ENCODE measurements around the gene CD244.
"Not testable (repeated sequence)": the region's sequence is repeated elsewhere in the genome, so short reads cannot be mapped to it uniquely, and the experiment has no call there.

CD244 gene

GRCh38 chr1:160862203-160863060 is at the start of gene CD244:
Gene CD244 (minus strand): TSS chr1:160862887. CDS start chr1:160862677, 210 bp downstream.
- peak; percentile 20 to 53 for DNase-seq (ENCODE audit: low read depth in 2 of 2)

GRCh38 chr1:160911925-160912324 is 49.2 kb upstream of the CD244 start:
- DNase-seq (ENCODE audit: low read depth in 2 of 2) = no peak

- DNase-seq (ENCODE audit: low read depth in 2 of 2) = no peak
Measured at GRCh38 chr1:160911441-160911840, 48.8 kb upstream of the CD244 start.

- no peak for DNase-seq (ENCODE audit: low read depth in 2 of 2)
Measured at GRCh38 chr1:160910170-160910750, 47.6 kb upstream of the CD244 start.

- DNase-seq (ENCODE audit: low read depth in 2 of 2) = no peak
Measured at GRCh38 chr1:160907976-160908375, 45.3 kb upstream of the CD244 start.

GRCh38 chr1:160905617-160905989 is 42.9 kb upstream of the CD244 start:
- no peak for DNase-seq (ENCODE audit: low read depth in 2 of 2)

- DNase-seq (ENCODE audit: low read depth in 2 of 2) = no peak
Measured at GRCh38 chr1:160904783-160905616, 42.3 kb upstream of the CD244 start.

GRCh38 chr1:160902251-160902650 is 39.6 kb upstream of the CD244 start:
- not testable (repeated sequence) for DNase-seq (ENCODE audit: low read depth in 2 of 2)

- no peak for DNase-seq (ENCODE audit: low read depth in 2 of 2)
Measured at GRCh38 chr1:160901768-160902167, 39.1 kb upstream of the CD244 start.

GRCh38 chr1:160900683-160901082 is 38.0 kb upstream of the CD244 start:
- not testable (repeated sequence) for DNase-seq (ENCODE audit: low read depth in 2 of 2)

- not testable (repeated sequence) for DNase-seq (ENCODE audit: low read depth in 2 of 2)
Measured at GRCh38 chr1:160894368-160895135, 31.9 kb upstream of the CD244 start.

- no peak for DNase-seq (ENCODE audit: low read depth in 2 of 2)
Measured at GRCh38 chr1:160891474-160891873, 28.8 kb upstream of the CD244 start.

- no peak for DNase-seq (ENCODE audit: low read depth in 2 of 2)
Measured at GRCh38 chr1:160888926-160889325, 26.2 kb upstream of the CD244 start.

- no peak for DNase-seq (ENCODE audit: low read depth in 2 of 2)
Measured at GRCh38 chr1:160887071-160887470, 24.4 kb upstream of the CD244 start.

- DNase-seq (ENCODE audit: low read depth in 2 of 2) = no peak
Measured at GRCh38 chr1:160885042-160885441, 22.4 kb upstream of the CD244 start, which contains the start of gene ITLN1. Gene ITLN1 (minus strand): TSS chr1:160885180. CDS start chr1:160884877, 303 bp downstream.

GRCh38 chr1:160884579-160884978 is 21.9 kb upstream of the CD244 start:
- no peak for DNase-seq (ENCODE audit: low read depth in 2 of 2)

- no peak for DNase-seq (ENCODE audit: low read depth in 2 of 2)
Measured at GRCh38 chr1:160883581-160884513, 21.2 kb upstream of the CD244 start.

GRCh38 chr1:160882582-160882981 is 19.9 kb upstream of the CD244 start:
- DNase-seq (ENCODE audit: low read depth in 2 of 2) = no peak

- DNase-seq (ENCODE audit: low read depth in 2 of 2) = not testable (repeated sequence)
Measured at GRCh38 chr1:160881264-160881663, 18.6 kb upstream of the CD244 start.

GRCh38 chr1:160880216-160880615 is 17.5 kb upstream of the CD244 start:
- no peak for DNase-seq (ENCODE audit: low read depth in 2 of 2)

Measured in stimulated activated CD4-positive, alpha-beta T cell treated with anti-CD3 and anti-CD28 coated beads, Interleukin-4, amount 100 ng/mL, for 48 hours (primary cell).